ENCODE measurements around the gene ITPR2.
A peak's percentile ranks its signal among the peaks of the same experiment; 100 is the strongest.
"Not testable (repeated sequence)": the region's sequence is repeated elsewhere in the genome, so short reads cannot be mapped to it uniquely, and the experiment has no call there.

ITPR2 gene

DNA sequence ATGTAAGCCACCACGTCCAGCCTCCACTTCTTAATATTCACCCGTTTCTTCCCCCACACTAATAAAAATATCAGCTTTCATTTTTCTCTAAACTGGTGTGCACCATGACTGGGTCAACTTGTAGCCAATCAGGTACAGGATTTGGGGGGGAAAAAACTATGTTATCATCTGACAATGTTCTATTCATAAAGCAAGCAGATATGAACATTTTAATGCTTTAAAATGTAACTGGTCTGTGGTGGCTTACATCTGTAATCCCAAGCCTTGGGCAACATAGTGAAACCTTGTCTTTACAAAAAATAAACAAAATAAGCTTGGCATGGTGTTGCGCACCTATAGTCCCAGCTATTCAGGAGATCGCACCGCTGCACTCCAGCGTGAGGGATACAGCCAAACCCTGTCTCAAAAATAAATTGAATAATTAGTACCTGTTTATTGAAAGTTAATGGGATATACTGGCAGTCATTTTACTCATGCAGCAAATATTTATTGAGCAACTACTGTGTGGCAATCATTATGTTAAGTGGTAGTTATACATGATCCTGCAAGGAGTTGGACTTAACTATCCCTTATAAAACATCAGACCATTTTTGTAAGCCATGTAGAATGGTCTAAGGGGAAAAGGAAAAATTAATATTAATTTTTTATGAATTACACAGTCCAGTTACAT is 15.3 kb upstream of the ITPR2 start:
- DNase-seq (ENCODE audit: low read depth): no peak

DNA sequence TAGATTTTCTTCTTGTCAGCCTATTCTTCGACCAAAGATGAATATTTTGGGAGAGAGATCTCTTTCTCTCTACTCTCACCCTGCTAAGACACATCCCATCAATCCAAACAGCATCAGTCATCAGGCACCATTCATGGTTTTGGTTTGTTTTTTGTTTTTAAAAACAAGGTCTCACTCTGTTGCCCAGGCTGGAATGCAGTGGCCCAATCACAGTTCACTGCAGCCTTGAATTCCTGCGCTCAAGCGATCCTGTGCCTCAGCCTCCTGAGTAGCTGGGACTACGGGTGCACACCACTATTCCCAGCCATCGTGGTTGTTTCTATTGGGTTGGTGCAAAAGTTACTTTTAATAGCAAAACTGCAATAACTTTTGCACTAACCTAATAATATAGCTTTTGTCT is 14.4 kb upstream of the ITPR2 start:
- no peak for DNase-seq (ENCODE audit: low read depth)

DNA sequence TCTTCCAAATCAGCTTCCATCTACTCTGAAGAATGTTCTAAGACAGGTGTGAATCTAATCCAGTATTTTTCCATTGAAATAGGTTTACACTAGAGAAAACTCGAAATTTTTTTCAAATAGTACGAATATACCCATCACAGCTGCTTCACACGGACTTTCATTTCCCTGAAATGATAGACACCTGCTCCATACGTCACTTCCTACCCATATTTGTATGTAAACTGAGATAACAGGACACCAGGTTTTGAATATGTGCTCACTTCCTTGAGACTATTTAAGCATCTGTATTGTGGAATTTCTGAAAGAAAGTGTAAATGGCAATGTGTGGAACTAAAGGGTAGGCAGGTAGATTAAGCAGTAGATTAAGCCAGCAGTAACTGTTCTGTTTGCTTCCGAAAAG is 13.4 kb upstream of the ITPR2 start:
- no peak for DNase-seq (ENCODE audit: low read depth)

GRCh38 chr12:26845984-26846383 is 13.0 kb upstream of the ITPR2 start:
- DNase-seq (ENCODE audit: low read depth): no peak

DNA sequence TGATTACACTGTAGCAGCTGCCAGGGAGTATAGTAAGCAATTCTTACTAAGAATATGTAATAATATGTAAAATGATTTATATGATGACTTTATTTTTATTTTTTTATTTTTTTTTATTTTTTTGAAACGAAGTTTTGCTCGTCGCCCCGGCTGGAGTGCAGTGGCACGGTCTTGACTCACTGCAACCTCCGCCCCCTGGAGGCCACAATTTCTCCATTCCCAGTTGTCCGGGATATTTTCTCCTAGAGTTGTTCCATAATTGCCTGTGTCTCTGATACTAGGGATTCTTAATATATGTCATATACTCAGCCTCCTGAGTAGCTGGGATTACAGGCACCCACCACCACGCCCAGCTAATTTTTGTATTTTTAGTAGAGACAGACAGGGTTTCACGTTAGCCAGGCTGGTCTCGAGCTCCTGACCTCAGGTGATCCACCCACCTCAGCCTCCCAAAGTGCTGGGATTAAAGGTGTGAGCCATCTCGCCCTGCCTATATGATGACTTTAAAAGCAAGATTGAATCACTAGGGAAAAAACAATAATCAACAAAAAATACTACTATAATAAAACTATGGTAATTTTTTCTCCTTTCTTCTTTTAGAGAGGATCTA is 12.2 kb upstream of the ITPR2 start:
- DNase-seq (ENCODE audit: low read depth): no peak

DNA sequence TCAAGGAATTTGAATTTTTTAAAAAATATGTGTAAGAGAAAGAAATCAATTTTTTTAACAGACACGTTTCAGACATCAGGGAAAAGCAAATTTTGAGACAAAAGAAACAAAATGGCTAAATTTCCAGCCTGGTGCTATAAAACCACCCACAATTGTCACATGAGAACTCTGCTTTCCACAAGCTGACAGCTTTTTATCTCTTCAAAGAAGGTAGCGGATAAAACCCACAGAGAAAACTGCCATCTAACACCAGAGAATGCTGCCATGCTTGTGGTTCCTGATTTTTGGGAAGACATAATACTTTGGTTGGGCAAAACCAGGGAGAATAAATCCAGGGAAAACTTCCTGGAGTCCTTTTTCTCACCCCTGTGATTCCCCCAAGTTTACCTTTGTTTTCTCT is 10.3 kb upstream of the ITPR2 start:
- no peak for DNase-seq (ENCODE audit: low read depth)

DNA sequence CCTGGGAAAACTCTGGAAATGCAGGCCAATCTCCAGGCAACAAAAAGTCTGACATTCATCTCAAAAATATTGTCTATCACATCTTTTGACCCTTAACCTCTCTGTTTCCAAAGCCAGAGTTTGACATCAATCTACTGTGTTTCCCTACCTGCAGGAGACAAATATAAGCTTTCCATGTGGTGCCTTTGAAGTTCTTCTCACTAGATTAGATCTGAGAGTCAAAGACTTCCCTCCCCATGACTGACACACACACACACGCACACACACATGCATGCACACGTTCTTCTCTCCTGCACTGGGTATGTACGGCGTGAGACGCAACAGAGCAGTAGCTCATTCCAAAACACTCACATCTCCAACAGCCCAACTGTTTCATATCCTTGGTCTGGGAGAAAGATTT is 8.1 kb upstream of the ITPR2 start:
- DNase-seq (ENCODE audit: low read depth): no peak

DNA sequence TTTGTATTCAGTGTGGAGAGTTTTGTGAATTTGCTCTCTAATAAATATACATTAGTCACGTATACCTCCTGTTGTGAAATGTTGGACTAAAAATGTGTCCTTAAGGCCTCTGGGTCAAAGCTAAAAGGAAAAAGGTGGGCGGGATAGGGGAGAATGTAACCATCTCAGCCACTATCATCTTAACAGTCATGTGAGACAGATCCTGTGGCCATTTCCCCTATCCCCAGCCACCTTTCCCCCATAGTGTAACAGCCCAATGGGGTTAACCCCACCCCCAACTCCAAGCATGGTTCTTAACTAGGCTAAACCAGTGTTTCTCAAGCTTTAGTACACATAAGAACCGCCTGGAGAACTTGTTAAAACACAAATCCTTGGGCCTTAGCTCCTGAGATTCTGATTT is 6.5 kb upstream of the ITPR2 start:
- no peak for DNase-seq (ENCODE audit: low read depth)

DNA sequence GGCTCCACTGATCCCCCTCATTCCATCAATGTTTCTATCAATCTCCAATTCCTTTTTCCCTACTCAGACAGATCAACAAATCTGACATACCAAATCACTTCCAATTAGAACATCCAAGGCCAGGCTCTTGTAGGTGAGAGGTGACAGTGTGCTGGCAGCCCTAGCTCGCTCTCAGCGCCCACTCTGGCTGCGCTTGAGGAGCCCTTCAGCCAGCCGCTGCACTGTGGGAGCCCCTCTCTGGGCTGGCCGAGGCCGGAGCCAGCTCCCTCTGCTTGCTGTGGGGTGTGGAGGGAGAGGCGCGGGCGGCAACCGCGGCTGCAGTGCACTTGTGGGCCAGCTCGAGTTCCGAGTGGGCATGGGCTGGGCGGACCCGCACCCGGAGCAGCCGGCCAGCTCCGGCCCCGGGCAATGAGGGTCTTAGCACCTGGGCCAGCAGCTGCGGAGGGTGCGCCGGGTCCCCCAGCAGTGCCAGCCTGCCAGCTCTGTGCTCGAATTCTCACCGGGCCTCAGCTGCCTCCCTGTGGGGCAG is 6.0 kb upstream of the ITPR2 start:
- no peak for DNase-seq (ENCODE audit: low read depth)

DNA sequence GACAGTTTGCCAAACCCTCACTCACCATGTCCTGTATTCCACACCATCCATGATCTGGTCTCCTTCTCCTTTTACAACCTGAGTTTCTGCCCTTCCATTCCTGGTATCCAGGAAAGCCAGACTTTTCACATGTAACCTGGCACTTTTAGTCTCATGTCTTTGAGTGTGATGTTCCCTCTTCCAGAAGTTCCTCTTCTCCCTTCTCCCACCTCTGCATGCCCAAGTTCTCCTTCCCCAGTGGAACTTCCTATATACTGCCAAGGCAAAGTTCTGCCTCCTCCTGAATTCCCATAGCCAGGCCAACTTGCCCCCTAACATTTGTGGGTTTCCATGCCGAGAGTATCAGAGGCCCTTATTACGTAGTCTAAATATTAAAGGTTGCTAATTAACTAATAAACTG is 3.2 kb upstream of the ITPR2 start:
- DNase-seq (ENCODE audit: low read depth): no peak

DNA sequence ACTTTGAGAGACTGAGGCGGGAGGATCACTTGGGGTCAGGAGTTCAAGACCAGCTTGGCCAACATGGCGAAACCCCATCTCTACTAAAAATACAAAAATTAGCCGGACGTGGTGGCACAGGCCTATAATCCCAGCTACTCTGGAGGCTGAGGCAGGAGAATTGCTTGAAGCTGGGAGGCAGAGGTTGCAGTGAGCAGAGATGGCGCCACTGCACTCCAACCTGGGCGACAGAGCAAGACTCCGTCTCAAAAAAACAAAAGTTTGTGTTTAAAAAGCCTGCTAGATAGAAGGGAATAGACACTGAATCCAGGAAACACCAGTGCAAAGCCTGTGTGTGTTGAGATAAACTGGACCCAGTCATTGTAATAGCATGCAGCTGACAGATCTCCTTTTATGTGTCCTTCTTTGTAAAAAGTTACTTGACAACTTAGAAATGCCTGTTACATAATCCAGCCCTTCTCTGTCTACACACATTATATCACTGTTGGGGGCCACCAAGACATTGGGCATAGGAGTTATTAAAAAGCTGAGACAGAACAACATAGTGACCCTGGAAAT is 1.6 kb upstream of the ITPR2 start:
- not testable (repeated sequence) for DNase-seq (ENCODE audit: low read depth)

DNA sequence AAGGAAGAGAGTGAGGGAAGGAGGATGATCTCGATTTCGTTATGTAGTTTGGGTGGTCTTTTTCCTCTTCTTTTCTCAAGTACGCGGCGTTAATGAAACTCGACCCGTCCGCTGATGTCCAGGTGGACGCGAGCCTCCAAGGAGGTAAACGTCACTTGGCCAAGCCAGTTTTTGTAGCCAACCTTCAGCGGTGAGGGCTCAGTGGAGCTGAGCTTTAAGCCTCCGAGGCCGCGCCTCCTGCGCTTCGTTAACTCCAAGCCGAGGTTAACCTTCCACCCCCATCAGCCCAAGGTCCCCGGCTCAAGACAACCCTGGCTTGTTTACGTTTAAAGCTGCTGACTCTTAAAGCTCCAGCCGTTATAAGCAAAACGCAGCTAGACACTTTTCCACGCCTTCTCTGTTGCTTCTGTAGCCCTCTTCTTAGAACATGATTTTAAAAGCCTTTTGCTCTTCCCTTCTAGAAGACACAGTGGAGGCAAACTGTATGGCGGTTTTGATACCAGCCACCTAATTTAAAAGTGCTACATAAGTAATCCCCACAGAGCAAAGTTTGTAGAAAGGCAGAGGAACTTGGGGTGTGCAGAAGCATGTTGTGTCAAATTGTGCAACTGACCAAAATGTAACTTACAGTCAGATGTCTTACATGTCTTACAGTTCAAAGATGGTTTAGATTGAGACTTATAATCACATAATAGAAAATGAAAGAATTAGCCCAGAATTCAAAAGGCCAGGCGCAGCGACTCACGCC is 923 bp upstream of the ITPR2 start:
- peak; percentile 8 for DNase-seq (ENCODE audit: low read depth)

GRCh38 chr12:26831951-26832821 is 808 bp downstream of the ITPR2 start:
- DNase-seq (ENCODE audit: low read depth): peak; percentile 42

DNA sequence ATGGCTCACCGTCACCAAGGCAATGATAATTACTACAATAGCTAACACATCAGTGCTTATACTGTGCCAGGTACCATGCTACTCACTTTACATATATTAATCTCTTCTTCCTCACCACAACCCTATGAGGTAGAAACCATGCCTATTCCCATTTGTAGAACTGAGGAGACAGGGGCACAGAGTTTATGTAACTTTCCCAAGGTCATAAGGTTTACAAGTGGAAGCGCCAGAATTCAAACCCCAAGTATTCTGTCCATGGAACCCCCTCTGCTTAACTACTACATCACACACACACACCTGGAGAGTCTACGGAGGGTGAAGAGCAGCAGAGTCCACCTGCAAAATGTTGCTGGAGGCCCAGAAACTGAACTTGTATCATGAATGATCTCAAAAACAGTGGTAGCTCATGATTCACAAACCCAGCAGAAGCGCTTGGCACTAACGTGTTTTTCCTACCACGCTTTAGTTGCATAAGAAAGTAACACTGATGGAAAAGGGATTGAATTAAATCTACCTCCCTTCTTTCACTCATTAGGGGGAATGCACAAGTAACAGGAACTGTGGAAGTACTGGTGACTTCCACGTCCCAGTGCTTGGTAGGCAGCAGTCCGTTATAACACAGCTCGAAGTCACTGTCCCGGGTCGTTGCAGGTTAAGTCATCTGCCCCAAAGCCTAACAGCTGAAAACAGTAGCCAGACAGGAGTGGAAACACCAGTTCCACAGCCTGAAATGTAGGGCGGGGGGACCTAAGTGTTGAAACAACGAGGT is 2.0 kb downstream of the ITPR2 start:
- DNase-seq (ENCODE audit: low read depth): no peak

DNA sequence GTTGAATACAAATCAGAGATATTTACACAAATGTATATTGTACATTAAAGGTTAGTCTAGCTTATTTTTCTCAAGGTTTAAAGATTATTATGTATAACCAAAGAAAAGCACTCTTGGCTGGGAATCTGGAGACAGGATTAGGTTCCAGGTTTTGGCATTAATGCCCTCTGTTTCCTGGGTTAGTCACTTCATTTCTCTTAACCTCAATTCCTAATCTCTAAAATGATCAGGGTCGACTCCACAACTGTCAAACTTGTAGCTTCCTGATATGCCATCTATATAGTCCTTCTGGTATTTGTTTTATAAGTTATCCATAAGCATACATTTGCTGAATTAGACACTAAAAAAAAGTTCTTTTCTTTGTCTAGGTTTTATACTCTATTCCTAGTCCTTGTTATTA is 2.6 kb downstream of the ITPR2 start:
- no peak for DNase-seq (ENCODE audit: low read depth)

- no peak for DNase-seq (ENCODE audit: low read depth)
These were observed 4.5 kb downstream of the ITPR2 start for GRCh38 chr12:26828280-26829073.

- DNase-seq (ENCODE audit: low read depth): no peak
These were observed 6.6 kb downstream of the ITPR2 start for GRCh38 chr12:26826437-26826836.

DNA sequence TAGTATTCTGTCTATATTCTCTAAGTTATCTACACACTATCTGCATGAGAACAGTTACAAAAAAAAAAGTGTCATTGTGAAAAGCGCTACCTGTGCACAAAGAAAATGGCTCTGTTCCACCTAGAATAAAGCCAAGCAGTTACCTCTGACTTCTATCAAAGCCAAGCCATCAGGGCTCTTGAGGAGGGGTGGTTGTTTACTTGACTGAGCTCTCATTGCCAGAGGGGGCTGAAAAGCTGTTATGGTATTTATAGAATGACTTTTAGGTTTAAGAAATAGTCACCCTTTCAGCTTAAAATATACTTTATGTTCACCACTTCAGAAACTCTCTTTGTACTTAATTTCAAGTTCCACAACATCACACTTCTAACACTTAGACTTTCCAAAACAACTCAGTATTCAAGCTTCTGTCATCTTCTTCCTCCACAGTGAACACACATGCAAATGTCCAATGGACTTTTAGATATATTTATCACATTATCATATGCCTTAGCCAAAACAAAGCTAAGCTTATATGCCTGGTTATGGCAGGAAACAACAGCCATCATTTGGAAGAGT is 7.5 kb downstream of the ITPR2 start:
- no peak for DNase-seq (ENCODE audit: low read depth)

GRCh38 chr12:26823390-26823789 is 9.6 kb downstream of the ITPR2 start:
- DNase-seq (ENCODE audit: low read depth): no peak

DNA sequence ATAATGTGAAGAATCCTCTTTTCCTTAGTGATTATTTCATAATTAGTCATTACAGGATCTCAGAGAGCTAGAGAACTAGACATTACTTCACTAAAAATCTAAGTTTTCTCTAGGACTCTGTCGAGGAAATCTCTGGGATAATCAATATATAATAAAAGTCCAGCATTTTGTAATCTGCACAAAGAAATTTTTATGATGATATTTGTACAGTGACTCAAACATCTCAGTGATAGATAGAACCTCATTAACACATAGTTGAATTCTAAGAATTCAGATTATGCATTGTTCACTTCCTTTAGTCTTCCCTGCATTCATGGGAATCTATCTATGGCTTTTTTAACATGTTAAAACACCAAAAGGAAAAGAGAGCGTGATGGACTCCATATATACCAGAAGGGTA is 11.0 kb downstream of the ITPR2 start:
- no peak for DNase-seq (ENCODE audit: low read depth)
